Smooth muscle cell (in vitro differentiated cells): ENCODE measurements around the gene TSSK3. TPM values are rescaled to one million over a fixed set of nuclear protein-coding genes. Genes with fewer than 3 reads are reported as not detected.

Source experiments
- DNase-seq: peaks from one replicate; lab custom pipeline; 2025; ENCODE audit not compliant: unreplicated experiment; lab: John Stamatoyannopoulos, UW
- H2AFZ ChIP-seq: fragments of 200-600 bp; sonication (generic); 2 replicates; pipeline ENCODE4 v1.6.0; 2016; ENCODE audit warnings: antibody characterized with exemption, low read depth, mild to moderate bottlenecking
- H3F3A ChIP-seq: fragments of 200-600 bp; sonication (generic); 2 replicates; pipeline ENCODE4 v1.6.0; 2017; ENCODE audit warnings: antibody characterized with exemption, low read depth
- H3K27ac ChIP-seq: fragments of 200-600 bp; sonication (generic); 2 replicates; pipeline ENCODE4 v1.5.1; 2016; ENCODE audit warnings: low read depth, mild to moderate bottlenecking
- H3K27me3 ChIP-seq: fragments of 200-600 bp; sonication (generic); 2 replicates; pipeline ENCODE4 v1.6.1; 2016; ENCODE audit warnings: low read depth, mild to moderate bottlenecking
- H3K36me3 ChIP-seq: fragments of 200-600 bp; sonication (generic); 2 replicates; pipeline ENCODE4 v1.5.1; 2016; ENCODE audit warnings: low read depth
- H3K4me1 ChIP-seq: fragments of 200-600 bp; sonication (generic); 2 replicates; pipeline ENCODE4 v1.5.1; 2016; ENCODE audit warnings: low read depth
- H3K4me2 ChIP-seq: fragments of 200-600 bp; sonication (generic); 2 replicates; pipeline ENCODE4 v1.6.0; 2016; ENCODE audit warnings: mild to moderate bottlenecking
- H3K4me3 ChIP-seq: fragments of 200-600 bp; sonication (generic); 2 replicates; pipeline ENCODE4 v1.5.1; 2016; ENCODE audit warnings: mild to moderate bottlenecking
- H3K79me2 ChIP-seq: fragments of 200-600 bp; sonication (generic); 2 replicates; pipeline ENCODE4 v1.6.0; 2016; ENCODE audit warnings: low read depth, mild to moderate bottlenecking
- H3K9ac ChIP-seq: fragments of 200-600 bp; sonication (generic); 2 replicates; pipeline ENCODE4 v1.6.0; 2016; ENCODE audit warnings: low read depth
- H3K9me3 ChIP-seq: fragments of 200-600 bp; sonication (generic); replicated peaks from 2 replicates; pipeline ENCODE4 v1.5.1; 2016; ENCODE audit warnings: low read depth
- H4K20me1 ChIP-seq: fragments of 200-600 bp; sonication (generic); 2 replicates; pipeline ENCODE4 v1.6.0; 2016; ENCODE audit warnings: low read depth
- WGBS: methylation state at CpG from one replicate; pipeline ENCODE4 v1.1.7; 2016; ENCODE audit warnings: low lambda C conversion rate; 5-methylcytosine and 5-hydroxymethylcytosine counted together
- polyA plus RNA-seq: library from polyadenylated mRNA; unstranded; fragments of >200 nt; fragmentation: Nextera tagmentation; extraction: Ambion mirVana; gene quantifications from 2 replicates; pipeline ENCODE4 v1.2.1, GENCODE V29; 2016
- total RNA-seq: library from RNA; depleted of rRNA; stranded (reverse); fragments of >200 nt; gene quantifications from 2 replicates; pipeline ENCODE4 v1.2.3, GENCODE V29; 2014
- TF ChIP-seq, protein P1 (sequence below): fragments of 200-600 bp; sonication (generic); IDR thresholded peaks from 2 replicates; pipeline ENCODE4 v1.5.1; 2017; ENCODE audit warnings: borderline replicate concordance, mild to moderate bottlenecking, antibody characterized with exemption; ENCODE audit not compliant: insufficient read depth, poor library complexity, severe bottlenecking

TSSK3 gene
- total and polyA plus RNA-seq, 2 experiments from 2014 or later, result 0.31 TPM; not detected in 1

GRCh38 chr1:32398401-32398800 is 36.1 kb downstream of the TSSK3 start:
- H2AFZ ChIP-seq, result no peak overlapping the region
- H3K4me1 ChIP-seq, result peaks cover 3% of the 10 kb centered on the region
- TF ChIP-seq, protein P1, sequence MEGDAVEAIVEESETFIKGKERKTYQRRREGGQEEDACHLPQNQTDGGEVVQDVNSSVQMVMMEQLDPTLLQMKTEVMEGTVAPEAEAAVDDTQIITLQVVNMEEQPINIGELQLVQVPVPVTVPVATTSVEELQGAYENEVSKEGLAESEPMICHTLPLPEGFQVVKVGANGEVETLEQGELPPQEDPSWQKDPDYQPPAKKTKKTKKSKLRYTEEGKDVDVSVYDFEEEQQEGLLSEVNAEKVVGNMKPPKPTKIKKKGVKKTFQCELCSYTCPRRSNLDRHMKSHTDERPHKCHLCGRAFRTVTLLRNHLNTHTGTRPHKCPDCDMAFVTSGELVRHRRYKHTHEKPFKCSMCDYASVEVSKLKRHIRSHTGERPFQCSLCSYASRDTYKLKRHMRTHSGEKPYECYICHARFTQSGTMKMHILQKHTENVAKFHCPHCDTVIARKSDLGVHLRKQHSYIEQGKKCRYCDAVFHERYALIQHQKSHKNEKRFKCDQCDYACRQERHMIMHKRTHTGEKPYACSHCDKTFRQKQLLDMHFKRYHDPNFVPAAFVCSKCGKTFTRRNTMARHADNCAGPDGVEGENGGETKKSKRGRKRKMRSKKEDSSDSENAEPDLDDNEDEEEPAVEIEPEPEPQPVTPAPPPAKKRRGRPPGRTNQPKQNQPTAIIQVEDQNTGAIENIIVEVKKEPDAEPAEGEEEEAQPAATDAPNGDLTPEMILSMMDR, result no peak
- no peaks in the 10 kb centered on the region for H3K9me3 ChIP-seq
- no peak overlapping the region for H3K4me3 ChIP-seq
- no peak for DNase-seq
- H4K20me1 ChIP-seq, result no peaks in the 10 kb centered on the region
- H3K36me3 ChIP-seq, result no peaks in the 10 kb centered on the region
- H3K4me2 ChIP-seq, result no peak overlapping the region
- 35% methylated on average over 2 of the region's 2 CpGs for WGBS
- peak overlapping the region; percentile 48 for H3K27ac ChIP-seq
- no peaks in the 10 kb centered on the region for H3K27me3 ChIP-seq
- H3F3A ChIP-seq, result no peaks in the 10 kb centered on the region
- peaks cover 7% of the 10 kb centered on the region for H3K79me2 ChIP-seq
- H3K9ac ChIP-seq, result no peak overlapping the region

- Histone ChIP-seq H3K27me3 (no peaks in the 10 kb centered on the region), H2AFZ (no peak overlapping the region), H3K36me3 (no peaks in the 10 kb centered on the region), H3F3A (no peaks in the 10 kb centered on the region), H3K9me3 (no peaks in the 10 kb centered on the region), H3K4me1 (no peaks in the 10 kb centered on the region), H3K9ac (no peak overlapping the region), H3K4me3 (no peak overlapping the region), H4K20me1 (no peaks in the 10 kb centered on the region), H3K79me2 (no peaks in the 10 kb centered on the region), H3K27ac (no peak overlapping the region), H3K4me2 (no peak overlapping the region)
- DNase-seq, result no peak
- TF ChIP-seq, protein P1, result no peak
- WGBS, result 75% methylated on average over 4 of the region's 4 CpGs
Measured at GRCh38 chr1:32399843-32400242, 37.5 kb downstream of the TSSK3 start.

DNA sequence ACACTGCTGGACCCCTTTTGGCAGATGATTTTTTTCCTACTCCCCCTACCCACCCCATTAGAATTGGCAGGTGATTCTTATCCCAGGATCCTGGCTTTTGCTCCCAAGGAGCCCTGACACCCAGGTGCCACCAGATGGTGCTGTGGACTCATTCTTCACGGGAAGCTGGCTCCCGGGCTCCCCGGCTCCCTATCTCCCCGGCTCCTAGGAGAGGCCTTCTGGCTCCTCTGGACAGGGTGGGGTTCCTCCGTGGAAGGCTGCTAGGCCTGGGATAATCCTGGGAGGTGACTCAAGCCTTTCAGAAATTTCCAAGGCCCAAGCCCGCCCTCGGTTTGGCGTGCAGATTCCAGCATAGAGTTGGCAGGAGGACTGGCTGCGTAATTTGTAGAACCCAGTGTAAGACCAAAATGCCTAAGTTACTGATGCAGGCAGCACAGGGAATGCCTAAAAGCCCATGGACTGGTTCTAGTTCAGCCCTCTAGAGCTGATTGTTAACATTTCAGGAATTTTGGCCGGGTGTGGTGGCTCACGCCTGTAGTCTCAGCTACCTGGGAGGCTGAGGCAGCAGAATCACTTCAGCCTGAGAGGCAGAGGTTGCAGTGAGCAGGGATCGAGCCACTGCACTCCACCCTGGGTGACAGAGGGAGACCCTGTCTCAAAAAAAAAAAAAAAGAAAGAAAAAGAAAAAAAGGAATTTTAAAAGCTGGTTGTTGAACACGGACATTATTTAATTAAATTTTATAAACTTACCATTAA is 38.7 kb downstream of the TSSK3 start:
- H3K79me2 ChIP-seq, result no peaks in the 10 kb centered on the region
- no peaks in the 10 kb centered on the region for H3K4me1 ChIP-seq
- H4K20me1 ChIP-seq, result no peaks in the 10 kb centered on the region
- DNase-seq, result peak; percentile 59
- H3K27ac ChIP-seq, result peak overlapping the region; percentile 63
- H3K4me2 ChIP-seq, result peak overlapping the region; percentile 7
- H3F3A ChIP-seq, result no peaks in the 10 kb centered on the region
- H3K36me3 ChIP-seq, result no peaks in the 10 kb centered on the region
- no peaks in the 10 kb centered on the region for H3K27me3 ChIP-seq
- H3K4me3 ChIP-seq, result no peak overlapping the region
- no peaks in the 10 kb centered on the region for H3K9me3 ChIP-seq
- WGBS, result 30% methylated on average over 13 of the region's 13 CpGs
- no peak overlapping the region for H3K9ac ChIP-seq
- TF ChIP-seq, protein P1, result peak; percentile 92
- peak overlapping the region; percentile 20 for H2AFZ ChIP-seq

DNA sequence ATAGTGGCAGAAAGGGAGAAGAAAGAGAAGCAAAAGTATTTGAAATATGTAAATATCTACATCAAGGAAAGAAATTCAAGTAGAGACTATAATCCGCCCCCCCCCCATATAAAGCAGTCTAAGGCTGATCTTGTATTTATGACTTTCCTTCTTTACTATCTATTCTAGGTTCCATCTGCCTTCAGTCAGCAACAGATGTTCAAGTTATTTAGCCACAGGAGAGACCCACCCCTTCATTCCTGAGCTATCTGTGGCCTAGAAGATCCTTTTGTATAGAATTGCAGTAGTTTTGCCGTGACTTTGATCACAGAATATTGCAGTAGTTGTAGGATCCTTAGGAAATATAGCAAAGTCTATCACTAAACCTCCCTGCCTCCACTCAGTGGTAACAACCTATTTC is 42.6 kb downstream of the TSSK3 start:
- Histone ChIP-seq H3K9me3 (no peaks in the 10 kb centered on the region), H3K9ac (no peak overlapping the region)
- 38% methylated on average over 2 of the region's 2 CpGs for WGBS

More for the DNA sequence above, 42.6 kb downstream of the TSSK3 start:
- H3K27ac ChIP-seq, result peak overlapping the region; percentile 29
- no peak overlapping the region for H3K4me3 ChIP-seq
- H3K36me3 ChIP-seq, result no peaks in the 10 kb centered on the region
- DNase-seq, result no peak
- H3K79me2 ChIP-seq, result no peaks in the 10 kb centered on the region
- TF ChIP-seq, protein P1, result no peak
- no peaks in the 10 kb centered on the region for H4K20me1 ChIP-seq
- H3F3A ChIP-seq, result no peaks in the 10 kb centered on the region
- no peak overlapping the region for H2AFZ ChIP-seq
- H3K27me3 ChIP-seq, result no peaks in the 10 kb centered on the region
- peak overlapping the region; percentile 2 for H3K4me2 ChIP-seq
- no peaks in the 10 kb centered on the region for H3K4me1 ChIP-seq
